GM06990 (cell line): Measurements from ENCODE around the gene NDUFS6.
"Not testable (repeated sequence)": the region's sequence is repeated elsewhere in the genome, so short reads cannot be mapped to it uniquely, and the experiment has no call there.

Experiments used
- DNase-seq: peaks from one replicate; pipeline ENCODE4 v3.0.0-alpha.2; 2011; ENCODE audit not compliant: insufficient read length; ENCODE audit errors: extremely low read depth
- H3K27me3 ChIP-seq: replicated peaks from 2 replicates; pipeline ENCODE4 v1.6.0; 2011; ENCODE audit warnings: low read length; ENCODE audit not compliant: control insufficient read depth, insufficient read depth
- H3K36me3 ChIP-seq: 2 replicates; pipeline ENCODE4 v1.5.1; 2011; ENCODE audit warnings: low read length; ENCODE audit not compliant: control insufficient read depth, insufficient read depth
- H3K4me3 ChIP-seq: replicated peaks from 2 replicates; pipeline ENCODE4 v1.5.1; 2011; ENCODE audit warnings: low read depth, mild to moderate bottlenecking, control low read depth, low read length
- TF ChIP-seq, protein P1 (sequence below): IDR thresholded peaks from 2 replicates; pipeline ENCODE4 v1.5.1; 2011; ENCODE audit warnings: low read length, control low read depth, mild to moderate bottlenecking, inconsistent platforms; ENCODE audit not compliant: insufficient read depth, poor library complexity, severe bottlenecking

The NDUFS6 gene

DNA sequence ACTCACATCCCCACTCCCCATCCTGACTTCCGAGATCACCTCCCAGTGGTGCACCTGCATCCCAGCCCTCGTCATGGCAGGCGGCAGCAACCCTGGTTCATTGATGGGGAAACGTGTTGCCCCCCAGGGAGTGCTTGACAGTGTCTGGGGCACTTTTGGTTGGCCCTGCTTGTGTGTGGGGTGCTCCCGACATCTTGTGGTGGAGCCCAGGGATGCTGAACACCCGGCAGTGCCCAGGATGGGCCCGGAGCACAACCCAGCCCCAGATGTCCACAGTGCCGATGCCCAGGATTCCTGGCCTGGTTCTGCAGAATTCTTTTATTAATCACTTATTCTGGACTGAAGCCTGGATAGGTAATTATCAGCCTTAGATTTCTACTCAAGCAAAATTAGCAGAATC, 5.3 kb upstream of the NDUFS6 start:
- H3K4me3 ChIP-seq, result no peak overlapping the region
- TF ChIP-seq, protein P1, sequence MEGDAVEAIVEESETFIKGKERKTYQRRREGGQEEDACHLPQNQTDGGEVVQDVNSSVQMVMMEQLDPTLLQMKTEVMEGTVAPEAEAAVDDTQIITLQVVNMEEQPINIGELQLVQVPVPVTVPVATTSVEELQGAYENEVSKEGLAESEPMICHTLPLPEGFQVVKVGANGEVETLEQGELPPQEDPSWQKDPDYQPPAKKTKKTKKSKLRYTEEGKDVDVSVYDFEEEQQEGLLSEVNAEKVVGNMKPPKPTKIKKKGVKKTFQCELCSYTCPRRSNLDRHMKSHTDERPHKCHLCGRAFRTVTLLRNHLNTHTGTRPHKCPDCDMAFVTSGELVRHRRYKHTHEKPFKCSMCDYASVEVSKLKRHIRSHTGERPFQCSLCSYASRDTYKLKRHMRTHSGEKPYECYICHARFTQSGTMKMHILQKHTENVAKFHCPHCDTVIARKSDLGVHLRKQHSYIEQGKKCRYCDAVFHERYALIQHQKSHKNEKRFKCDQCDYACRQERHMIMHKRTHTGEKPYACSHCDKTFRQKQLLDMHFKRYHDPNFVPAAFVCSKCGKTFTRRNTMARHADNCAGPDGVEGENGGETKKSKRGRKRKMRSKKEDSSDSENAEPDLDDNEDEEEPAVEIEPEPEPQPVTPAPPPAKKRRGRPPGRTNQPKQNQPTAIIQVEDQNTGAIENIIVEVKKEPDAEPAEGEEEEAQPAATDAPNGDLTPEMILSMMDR, result no peak
- DNase-seq, result no peak
- peaks cover 19% of the 10 kb centered on the region for H3K36me3 ChIP-seq
- H3K27me3 ChIP-seq, result no peaks in the 10 kb centered on the region

DNA sequence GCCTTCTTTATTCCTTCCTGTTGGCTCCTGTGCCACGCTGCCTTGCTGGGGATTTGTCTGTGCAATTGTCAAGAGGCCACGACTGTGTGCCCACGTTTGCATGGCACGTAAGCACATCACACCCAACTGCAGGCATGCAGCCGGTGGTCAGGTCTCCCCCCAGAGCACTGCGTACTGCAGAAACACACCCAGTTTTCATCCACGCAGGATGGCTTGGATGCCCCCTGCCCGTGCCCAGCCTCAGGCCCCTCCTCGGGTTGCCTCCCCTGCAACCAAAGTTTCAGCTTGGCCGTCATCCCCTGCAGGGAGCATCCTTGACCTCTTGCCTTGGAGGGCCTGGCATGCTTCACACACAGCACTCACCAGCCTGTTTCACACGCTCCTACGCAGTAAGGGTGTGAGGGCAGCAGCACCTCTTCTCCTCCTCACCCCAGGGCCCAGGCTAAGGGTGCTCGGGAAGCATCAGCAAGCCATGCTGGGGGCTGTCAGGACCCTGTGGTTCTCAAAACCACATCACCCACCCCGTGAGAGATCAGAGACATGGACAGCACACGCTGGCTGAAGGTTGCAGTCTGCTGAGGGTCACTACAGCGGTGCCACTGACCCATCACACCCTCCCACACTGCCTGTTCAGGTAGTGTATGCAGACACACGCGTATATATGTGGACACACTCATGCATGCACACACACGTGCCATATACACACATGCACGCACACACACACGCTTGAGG, 4.7 kb upstream of the NDUFS6 start:
- Histone ChIP-seq H3K27me3 (no peaks in the 10 kb centered on the region), H3K36me3 (peaks cover 19% of the 10 kb centered on the region), H3K4me3 (no peak overlapping the region)
- no peak for DNase-seq
- TF ChIP-seq, protein P1, result no peak

DNA sequence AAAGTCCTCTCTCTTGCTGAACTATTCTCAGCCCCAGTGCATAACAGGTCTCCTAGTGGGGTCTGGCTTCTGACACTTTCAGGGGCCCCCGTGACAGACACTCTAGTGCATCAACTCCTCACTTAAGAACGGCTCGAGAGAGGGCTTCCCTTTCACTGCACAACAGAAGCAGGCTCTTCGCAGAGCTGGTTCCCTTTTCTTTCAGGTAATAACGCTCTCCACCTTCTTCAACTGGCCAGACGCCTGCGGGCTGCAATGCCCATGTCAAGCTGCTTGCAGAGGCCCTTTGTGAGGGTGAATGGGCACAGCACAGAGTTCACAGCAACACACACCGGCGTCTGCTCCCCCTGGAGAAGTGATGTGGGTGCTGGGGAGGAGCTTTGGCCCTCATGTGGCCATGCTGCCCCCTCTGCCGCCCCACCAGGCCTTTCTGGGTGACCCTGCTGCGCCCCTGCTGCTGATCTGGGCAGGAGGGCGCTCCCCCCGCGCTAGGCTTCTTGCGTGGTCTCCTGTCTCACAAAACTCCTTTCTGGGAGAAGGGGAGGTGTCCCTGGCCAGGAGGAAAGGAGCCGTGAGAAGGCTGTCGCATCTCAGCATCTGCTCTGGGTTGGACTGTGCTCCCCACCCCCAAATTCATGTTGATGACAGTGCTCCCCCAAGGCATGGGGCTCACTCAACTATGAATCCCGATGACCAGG, 4.0 kb upstream of the NDUFS6 start:
- Histone ChIP-seq H3K4me3 (no peak overlapping the region), H3K36me3 (peaks cover 19% of the 10 kb centered on the region), H3K27me3 (no peaks in the 10 kb centered on the region)
- TF ChIP-seq, protein P1, result no peak
- no peak for DNase-seq

DNA sequence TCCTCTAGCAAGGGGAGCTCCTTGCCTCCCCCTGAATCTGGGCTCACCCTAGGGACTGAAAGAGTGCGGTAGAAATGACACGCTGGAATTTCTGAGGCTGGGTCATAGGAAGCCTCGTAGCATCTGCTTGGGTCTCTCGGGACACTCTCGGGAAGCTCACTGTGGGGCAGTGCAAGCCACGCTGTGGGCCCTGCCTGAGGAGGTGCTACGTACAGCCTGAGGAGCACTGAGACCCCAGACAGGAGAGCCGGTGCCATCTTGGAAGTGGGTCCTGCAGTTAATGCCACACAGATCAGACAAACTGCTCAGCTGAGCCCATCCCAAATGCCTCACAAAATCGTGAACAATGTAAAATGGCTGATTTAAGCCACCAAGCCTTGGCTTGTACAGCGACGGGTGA, 3.4 kb upstream of the NDUFS6 start:
- TF ChIP-seq, protein P1, result no peak
- Histone ChIP-seq H3K36me3 (peaks cover 21% of the 10 kb centered on the region), H3K27me3 (no peaks in the 10 kb centered on the region), H3K4me3 (no peak overlapping the region)
- DNase-seq, result no peak

DNA sequence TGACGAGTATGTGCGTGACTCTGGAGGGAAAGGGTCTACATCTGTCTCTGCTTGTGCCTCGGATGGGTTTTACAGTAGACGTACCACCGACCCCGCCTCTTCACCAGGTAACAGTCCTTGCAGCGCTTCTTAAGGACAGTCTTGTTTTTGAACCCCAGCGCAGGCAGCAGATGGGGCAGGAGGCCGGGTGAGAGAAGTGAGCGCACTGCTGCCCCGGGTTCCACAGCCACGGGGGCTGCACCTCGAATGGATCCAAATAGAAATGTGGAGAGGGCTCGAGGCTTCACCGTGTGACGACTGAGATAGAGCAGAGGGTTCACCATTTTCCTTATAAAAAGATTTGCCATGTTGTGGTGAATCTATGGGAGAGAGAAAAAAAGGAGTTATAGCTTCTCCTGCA, 2.6 kb upstream of the NDUFS6 start:
- H3K27me3 ChIP-seq, DNase-seq: not testable (repeated sequence)
- Histone ChIP-seq H3K4me3 (peak overlapping the region; percentile 95), H3K36me3 (peaks cover 23% of the 10 kb centered on the region)

DNA sequence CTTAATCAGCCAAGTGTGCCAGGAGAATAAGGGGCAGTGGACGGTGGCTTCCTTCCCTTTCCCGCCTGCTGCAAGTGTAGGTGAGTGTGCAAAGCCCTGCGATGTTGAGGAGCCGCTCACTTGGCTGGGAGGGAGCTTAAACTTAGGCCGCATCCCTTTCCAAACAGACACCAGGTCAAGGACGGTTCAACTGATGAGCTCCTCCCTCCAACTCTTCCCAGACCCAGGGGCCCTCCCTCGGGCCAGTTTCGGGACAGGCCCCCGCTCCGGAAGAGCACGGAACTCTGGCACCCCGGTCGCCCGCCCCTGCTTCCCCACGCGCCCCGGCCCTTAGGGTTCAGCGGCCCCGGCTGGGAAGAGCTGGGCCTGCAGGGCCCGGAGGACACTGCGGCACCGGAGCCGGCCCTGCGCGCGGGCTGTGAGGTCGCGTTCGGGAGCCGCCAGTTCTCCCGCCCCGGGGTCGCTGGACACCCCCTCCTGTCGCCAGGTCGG, 2.1 kb upstream of the NDUFS6 start:
- Histone ChIP-seq H3K36me3 (peaks cover 28% of the 10 kb centered on the region), H3K27me3 (no peaks in the 10 kb centered on the region), H3K4me3 (peak overlapping the region; percentile 95)
- DNase-seq, result no peak
- TF ChIP-seq, protein P1, result no peak
